A549 (cell line): ENCODE measurements around the gene RCVRN.

ENCODE experiments used
- KDM1A ChIP-seq: fragments of 200-600 bp; sonication (generic); IDR thresholded peaks from 2 replicates; pipeline ENCODE4 v1.6.1; 2016; ENCODE audit warnings: low read depth, mild to moderate bottlenecking
- POLR2A ChIP-seq: IDR thresholded peaks from 2 replicates; pipeline ENCODE4 v1.6.1; 2012; ENCODE audit warnings: mild to moderate bottlenecking, low read length

- TF ChIP-seq POLR2A (no peak), KDM1A (no peak)
Measured at GRCh38 chr17:9951803-9952202, 46.7 kb upstream of the RCVRN start.
